ENCODE measurements around the gene PDE2A. TPM values are rescaled to one million over a fixed set of nuclear protein-coding genes. Genes with fewer than 3 reads are reported as not detected.

Gene PDE2A
- total RNA-seq, 2 experiments from 2014 or later: 0.26 to 0.37 TPM

DNA sequence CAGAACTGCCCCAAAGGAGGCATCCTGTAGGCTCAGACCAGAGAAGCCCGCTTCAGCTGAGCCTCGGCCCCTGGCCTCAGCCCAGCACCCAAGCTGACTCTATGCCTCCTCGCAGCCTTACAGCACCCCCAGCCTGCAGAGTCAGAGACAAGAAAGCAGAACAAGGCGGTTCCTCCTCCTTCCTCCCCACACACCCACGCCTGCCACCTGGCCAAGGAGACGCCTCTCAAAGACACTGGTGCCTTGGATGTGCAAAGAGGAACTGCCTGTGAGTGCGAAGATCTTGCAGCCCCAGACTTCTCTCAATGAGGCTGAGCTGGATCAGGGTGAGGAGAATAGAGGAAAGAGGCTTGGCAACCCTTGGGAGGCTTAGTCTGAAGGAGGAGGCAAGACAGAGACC lies 60.2 kb downstream of the PDE2A start:
- ATAC-seq (no peak), DNase-seq (no peak)
- Mint-ChIP-seq H3K27ac (no peak overlapping the region), H3K27me3 (ENCODE audit: low read depth) (peaks cover 41% of the 10 kb centered on the region), H3K36me3 (ENCODE audit: low read depth) (no peaks in the 10 kb centered on the region), H3K4me3 (no peak overlapping the region), H3K9me3 (ENCODE audit: insufficient read depth) (no peaks in the 10 kb centered on the region), H3K4me1 (ENCODE audit: low read depth) (peaks cover 22% of the 10 kb centered on the region)
- ChIA-PET CTCF (no interaction called here), POLR2A (no interaction called here)

DNA sequence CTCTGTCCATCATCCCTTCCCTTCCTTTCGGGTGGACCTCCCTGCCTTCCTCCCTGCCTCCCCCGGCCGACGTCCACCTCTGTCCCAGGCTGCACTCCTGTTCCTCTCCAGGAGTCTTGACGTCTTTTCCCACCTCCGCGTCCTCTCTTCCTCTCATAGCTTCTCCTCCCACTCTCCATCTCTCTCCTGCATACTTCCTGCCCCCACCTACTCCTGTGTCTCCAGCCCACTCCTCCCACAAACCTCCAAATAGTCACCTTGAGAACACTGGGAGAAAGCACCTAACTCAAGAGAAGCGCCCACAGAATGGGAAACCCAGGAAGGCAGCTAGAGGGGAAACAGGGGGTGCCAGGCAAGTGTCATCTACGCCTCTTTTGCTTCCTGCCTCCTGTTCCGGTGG lies 60.8 kb downstream of the PDE2A start:
- POLR2A ChIA-PET: no interaction called here
- Mint-ChIP-seq H3K9me3 (ENCODE audit: insufficient read depth) (no peaks in the 10 kb centered on the region), H3K27ac (no peak overlapping the region), H3K36me3 (ENCODE audit: low read depth) (no peaks in the 10 kb centered on the region), H3K4me1 (ENCODE audit: low read depth) (peaks cover 22% of the 10 kb centered on the region), H3K27me3 (ENCODE audit: low read depth) (peaks cover 41% of the 10 kb centered on the region), H3K4me3 (no peak overlapping the region)
- DNase-seq (no peak), ATAC-seq (no peak)
- CTCF ChIA-PET: no interaction called here

DNA sequence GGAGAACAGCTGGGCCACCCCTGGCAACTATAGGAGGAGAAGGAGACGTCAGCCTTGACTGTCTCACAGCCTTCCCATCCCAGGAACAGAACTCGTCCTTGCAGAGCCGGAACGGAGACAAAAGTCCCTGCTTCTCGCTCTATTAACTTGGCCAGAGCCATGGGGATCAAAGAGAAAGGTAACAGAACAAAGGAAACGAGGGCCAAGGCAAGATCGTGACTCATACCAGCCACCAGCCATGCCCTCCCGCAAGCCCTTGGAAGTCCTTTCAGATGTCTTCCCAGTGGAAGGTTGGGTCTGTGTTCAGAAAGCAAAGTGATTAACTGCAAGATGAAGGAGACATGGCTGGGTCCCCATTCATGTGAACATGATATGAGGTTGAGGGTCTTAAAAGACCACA lies 64.7 kb downstream of the PDE2A start:
- no peak overlapping the region for H3K27ac Mint-ChIP-seq
- DNase-seq: no peak
- H3K4me3 Mint-ChIP-seq: no peak overlapping the region
- peaks cover 27% of the 10 kb centered on the region for H3K4me1 Mint-ChIP-seq (ENCODE audit: low read depth)
- ChIA-PET POLR2A (no interaction called here), CTCF (interaction anchor here (0.7 to 10.9 kb wide), 6 partner anchors 12 to 141 kb away, joined by 3 to 104 read pairs (median 4); no protein-coding TSS in a partner anchor)
- ATAC-seq: no peak
- peaks cover 37% of the 10 kb centered on the region for H3K27me3 Mint-ChIP-seq (ENCODE audit: low read depth)
- H3K36me3 Mint-ChIP-seq (ENCODE audit: low read depth): no peaks in the 10 kb centered on the region
- no peaks in the 10 kb centered on the region for H3K9me3 Mint-ChIP-seq (ENCODE audit: insufficient read depth)

DNA sequence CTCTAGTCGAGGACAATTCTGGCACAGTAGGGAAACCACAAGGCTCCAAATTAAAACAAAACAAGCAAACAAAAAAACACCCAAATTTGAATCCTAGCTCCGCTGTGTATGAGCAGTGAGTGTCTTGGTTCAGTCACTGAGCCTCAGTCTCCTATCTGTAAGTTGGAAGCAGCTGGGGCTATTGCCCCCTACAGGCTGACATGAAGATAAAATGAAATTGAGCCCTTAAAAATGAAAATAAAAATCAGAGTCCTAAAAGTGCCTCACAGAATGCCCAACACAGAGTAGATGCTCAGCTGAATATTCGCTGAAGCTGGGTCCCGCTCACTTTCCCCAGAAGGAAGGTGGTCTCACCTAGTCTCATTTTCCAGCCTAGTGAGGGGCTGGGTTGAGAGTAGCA lies 65.2 kb downstream of the PDE2A start:
- peak; percentile 39 for DNase-seq
- CTCF ChIA-PET: interaction anchor here (0.6 to 10.9 kb wide), 12 partner anchors 9 to 140 kb away, joined by 3 to 104 read pairs (median 4); no protein-coding TSS in a partner anchor
- no peaks in the 10 kb centered on the region for H3K9me3 Mint-ChIP-seq (ENCODE audit: insufficient read depth)
- no peak overlapping the region for H3K27ac Mint-ChIP-seq
- H3K4me3 Mint-ChIP-seq: no peak overlapping the region
- H3K4me1 Mint-ChIP-seq (ENCODE audit: low read depth): peaks cover 24% of the 10 kb centered on the region
- POLR2A ChIA-PET: interaction anchor here (0.6 kb wide), 1 partner anchor 254 kb away, joined by 6 read pairs; no protein-coding TSS in a partner anchor
- peaks cover 38% of the 10 kb centered on the region for H3K27me3 Mint-ChIP-seq (ENCODE audit: low read depth)
- H3K36me3 Mint-ChIP-seq (ENCODE audit: low read depth): no peaks in the 10 kb centered on the region
- peak; percentile 57 for ATAC-seq

DNA sequence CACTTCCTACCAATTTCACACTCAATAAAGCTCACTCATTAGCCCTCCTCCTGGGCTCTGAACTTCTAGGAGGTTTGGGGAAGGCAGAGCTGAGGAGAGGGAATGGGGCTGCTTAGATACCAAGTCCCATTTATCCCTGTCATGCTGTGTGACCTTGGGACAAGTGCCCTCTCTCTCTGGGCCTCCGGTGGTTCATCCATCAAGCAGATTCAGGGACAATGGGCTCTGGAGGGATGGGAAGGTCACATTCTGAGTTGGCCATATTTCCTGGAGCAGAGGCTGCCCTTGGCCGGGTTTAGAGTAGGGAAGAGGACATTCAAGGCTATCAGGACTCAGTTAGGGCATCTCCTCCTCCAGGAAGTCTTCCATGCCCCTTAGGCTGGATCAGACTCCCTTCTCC lies 66.7 kb downstream of the PDE2A start:
- ATAC-seq (no peak), DNase-seq (no peak)
- Mint-ChIP-seq H3K4me1 (ENCODE audit: low read depth) (peaks cover 10% of the 10 kb centered on the region), H3K9me3 (ENCODE audit: insufficient read depth) (no peaks in the 10 kb centered on the region), H3K36me3 (ENCODE audit: low read depth) (no peaks in the 10 kb centered on the region), H3K27me3 (ENCODE audit: low read depth) (peaks cover 27% of the 10 kb centered on the region), H3K27ac (no peak overlapping the region), H3K4me3 (no peak overlapping the region)
- ChIA-PET POLR2A (no interaction called here), CTCF (interaction anchor here (1.1 to 10.9 kb wide), 7 partner anchors 9 to 136 kb away, joined by 3 to 104 read pairs (median 5); no protein-coding TSS in a partner anchor)

DNA sequence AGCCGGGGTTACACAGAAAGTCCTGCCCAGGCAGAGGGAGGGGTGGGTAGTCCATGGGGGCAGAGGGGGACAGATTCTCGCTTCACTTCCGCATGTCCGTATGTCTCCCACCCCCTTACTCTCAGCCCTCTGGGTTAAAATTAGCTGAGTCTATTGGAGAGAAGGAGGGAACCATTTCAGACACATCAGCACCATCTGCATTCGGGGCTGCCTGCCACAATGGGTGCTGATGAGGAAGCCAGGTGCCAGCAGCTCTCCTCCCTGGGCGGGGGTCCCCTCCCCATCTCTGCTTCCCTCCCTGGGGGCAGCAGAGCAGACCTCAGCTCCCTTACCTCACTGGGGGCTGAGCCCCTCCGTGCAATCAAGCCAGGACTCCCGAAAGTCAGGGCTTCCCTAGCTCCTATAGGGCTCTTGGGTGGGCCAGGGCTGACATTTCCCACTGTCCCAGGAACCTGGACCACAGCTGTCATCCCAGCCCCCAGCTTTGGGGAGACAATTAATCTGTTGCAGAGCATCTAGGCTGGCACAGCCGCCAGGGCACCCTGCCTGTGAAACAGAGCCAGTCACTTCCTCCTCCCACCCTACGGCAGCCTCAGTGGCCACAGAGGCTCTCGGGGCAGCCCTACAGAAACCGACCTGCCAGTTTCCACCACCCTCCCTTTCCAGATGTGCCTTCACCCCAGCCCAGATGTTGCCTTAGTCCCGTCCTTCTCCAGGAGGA lies 67.3 kb downstream of the PDE2A start:
- Mint-ChIP-seq H3K36me3 (ENCODE audit: low read depth) (no peaks in the 10 kb centered on the region), H3K9me3 (ENCODE audit: insufficient read depth) (no peaks in the 10 kb centered on the region), H3K27ac (no peak overlapping the region), H3K27me3 (ENCODE audit: low read depth) (peaks cover 23% of the 10 kb centered on the region), H3K4me1 (ENCODE audit: low read depth) (peaks cover 6% of the 10 kb centered on the region), H3K4me3 (no peak overlapping the region)
- CTCF ChIA-PET: interaction anchor here (1.1 to 10.9 kb wide), 5 partner anchors 9 to 136 kb away, joined by 3 to 104 read pairs (median 8); no protein-coding TSS in a partner anchor
- POLR2A ChIA-PET: no interaction called here
- ATAC-seq (no peak), DNase-seq (no peak)

DNA sequence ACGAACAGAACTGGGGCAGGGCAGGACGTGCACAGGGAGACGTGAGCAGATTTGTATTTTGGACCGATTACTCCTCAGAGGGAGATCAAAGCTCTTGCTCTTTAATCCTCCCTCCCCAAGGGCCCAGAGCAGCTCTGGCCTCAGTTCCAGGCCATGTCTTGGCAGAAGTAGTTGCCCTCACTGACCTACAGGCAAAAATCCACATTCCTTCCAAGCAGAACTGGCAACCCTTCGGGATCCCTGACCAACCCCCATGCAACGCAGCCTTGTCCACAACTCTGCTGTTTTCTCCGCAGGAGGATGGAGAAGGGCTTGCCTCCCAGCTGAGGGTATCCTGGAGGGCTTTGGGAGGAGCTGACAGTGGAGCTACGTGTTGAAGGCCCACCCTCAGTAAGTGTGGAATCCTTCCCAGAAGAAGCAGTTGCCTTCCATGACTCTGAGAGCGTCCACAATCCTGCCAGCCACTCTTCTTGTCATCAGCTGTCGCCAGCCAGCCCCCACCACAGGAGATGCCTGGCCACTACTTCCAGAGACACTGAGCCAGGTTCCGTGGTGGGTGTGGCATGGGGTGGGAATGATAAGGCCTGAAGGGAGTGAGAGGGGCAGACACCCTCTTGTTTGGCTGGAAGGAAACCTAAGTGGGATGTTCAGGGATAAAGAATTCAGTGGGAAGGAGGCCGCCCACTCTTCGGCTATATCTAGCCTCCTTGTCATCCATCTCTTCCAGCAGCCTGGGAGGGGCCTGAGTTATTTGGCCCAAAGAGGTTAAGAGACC lies 68.1 kb downstream of the PDE2A start:
- CTCF ChIA-PET: interaction anchor here (1.9 to 10.9 kb wide), 2 partner anchors 18 to 135 kb away, joined by 8 to 104 read pairs; no protein-coding TSS in a partner anchor
- Mint-ChIP-seq H3K9me3 (ENCODE audit: insufficient read depth) (no peaks in the 10 kb centered on the region), H3K36me3 (ENCODE audit: low read depth) (no peaks in the 10 kb centered on the region), H3K4me3 (no peak overlapping the region), H3K27me3 (ENCODE audit: low read depth) (peaks cover 16% of the 10 kb centered on the region), H3K4me1 (ENCODE audit: low read depth) (peaks cover 5% of the 10 kb centered on the region), H3K27ac (no peak overlapping the region)
- no peak for ATAC-seq
- POLR2A ChIA-PET: no interaction called here
- DNase-seq: no peak

DNA sequence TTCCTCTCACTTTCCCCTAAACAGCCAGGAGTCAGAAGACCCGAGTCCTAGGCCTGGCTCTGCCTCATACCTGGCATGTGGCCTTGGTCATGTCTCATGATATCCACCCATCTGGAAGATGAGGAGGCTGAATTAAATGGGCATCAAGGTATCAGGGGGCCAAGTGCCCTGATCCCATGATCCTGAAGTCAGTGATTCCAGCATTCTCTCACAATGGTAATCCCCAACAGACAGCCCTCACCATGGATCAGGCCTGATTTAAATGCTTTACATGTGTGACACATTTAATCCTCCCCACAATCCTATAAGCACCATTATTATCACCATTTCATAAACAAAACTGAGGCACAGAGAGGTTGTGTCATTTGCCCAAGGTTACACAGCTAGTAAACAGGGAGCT lies 70.0 kb downstream of the PDE2A start:
- DNase-seq (no peak), ATAC-seq (no peak)
- ChIA-PET CTCF (interaction anchor here (10.9 kb wide), 1 partner anchor 16 kb away, joined by 104 read pairs; no protein-coding TSS in a partner anchor), POLR2A (no interaction called here)
- Mint-ChIP-seq H3K4me1 (ENCODE audit: low read depth) (peaks cover 5% of the 10 kb centered on the region), H3K27me3 (ENCODE audit: low read depth) (peaks cover 12% of the 10 kb centered on the region), H3K36me3 (ENCODE audit: low read depth) (no peaks in the 10 kb centered on the region), H3K4me3 (no peak overlapping the region), H3K27ac (no peak overlapping the region), H3K9me3 (ENCODE audit: insufficient read depth) (no peaks in the 10 kb centered on the region)

DNA sequence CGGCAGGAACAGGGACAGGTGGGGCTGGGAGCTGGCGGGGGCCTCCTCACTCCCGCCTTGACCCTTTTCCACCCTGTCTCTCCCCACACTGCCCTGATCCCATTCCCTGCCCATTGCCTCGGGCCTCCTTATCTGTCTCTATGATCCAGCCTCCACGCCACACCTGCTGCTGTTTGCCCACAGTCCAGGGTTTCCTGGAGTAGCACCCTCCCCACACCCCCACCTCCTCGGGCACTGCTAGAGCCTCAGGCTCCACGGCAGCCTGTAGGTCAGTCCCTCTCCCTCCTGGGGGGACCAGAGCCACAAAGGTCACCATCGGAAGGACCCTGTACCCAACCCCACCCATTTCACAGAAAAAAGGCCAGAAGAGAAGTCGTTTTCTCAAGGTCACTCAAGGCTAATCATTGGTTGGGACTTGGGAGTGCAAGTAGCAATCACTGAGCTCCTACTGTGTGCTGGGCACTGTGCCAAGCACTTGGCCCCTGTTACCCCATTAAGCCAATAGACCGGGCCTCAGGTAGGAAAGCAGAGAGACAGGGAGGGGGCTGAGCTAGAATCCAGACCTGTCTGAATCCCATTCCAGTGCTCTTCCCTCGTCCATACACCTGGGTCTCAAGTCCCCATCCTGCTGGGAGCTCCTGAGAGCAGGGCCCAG lies 71.8 kb downstream of the PDE2A start:
- no peaks in the 10 kb centered on the region for H3K36me3 Mint-ChIP-seq (ENCODE audit: low read depth)
- H3K27ac Mint-ChIP-seq: no peak overlapping the region
- ChIA-PET POLR2A (no interaction called here), CTCF (interaction anchor here (1.1 to 10.9 kb wide), 3 partner anchors 9 to 131 kb away, joined by 3 to 104 read pairs (median 3); no protein-coding TSS in a partner anchor)
- peaks cover 11% of the 10 kb centered on the region for H3K27me3 Mint-ChIP-seq (ENCODE audit: low read depth)
- H3K4me3 Mint-ChIP-seq: no peak overlapping the region
- no peaks in the 10 kb centered on the region for H3K9me3 Mint-ChIP-seq (ENCODE audit: insufficient read depth)
- no peak for ATAC-seq
- peaks cover 4% of the 10 kb centered on the region for H3K4me1 Mint-ChIP-seq (ENCODE audit: low read depth)
- no peak for DNase-seq

DNA sequence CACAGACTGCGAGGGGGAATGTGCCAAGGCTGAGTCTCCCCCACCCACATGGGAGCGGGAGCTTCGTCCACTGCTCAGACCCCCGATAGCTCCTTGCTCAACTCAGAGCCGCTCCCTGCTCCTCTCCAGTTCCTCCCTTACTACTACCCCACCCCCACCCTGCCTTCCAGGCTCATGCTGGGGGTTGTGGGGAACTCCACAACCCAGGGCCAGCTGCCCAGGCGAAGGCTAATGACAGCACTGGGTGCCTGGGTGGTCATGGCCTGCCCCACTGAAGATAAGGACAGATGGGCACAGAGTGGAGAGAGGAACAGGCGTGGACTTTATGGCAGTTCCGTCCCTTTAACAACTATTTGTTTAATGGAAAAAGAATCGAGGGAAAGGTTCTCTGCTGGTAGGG lies 73.7 kb downstream of the PDE2A start:
- ChIA-PET CTCF (interaction anchor here (1.8 kb wide), 1 partner anchor 11 kb away, joined by 7 read pairs; no protein-coding TSS in a partner anchor), POLR2A (no interaction called here)
- Mint-ChIP-seq H3K27ac (no peak overlapping the region), H3K4me1 (ENCODE audit: low read depth) (peaks cover 2% of the 10 kb centered on the region), H3K27me3 (ENCODE audit: low read depth) (peaks cover 14% of the 10 kb centered on the region), H3K36me3 (ENCODE audit: low read depth) (no peaks in the 10 kb centered on the region), H3K9me3 (ENCODE audit: insufficient read depth) (no peaks in the 10 kb centered on the region), H3K4me3 (no peak overlapping the region)
- DNase-seq (no peak), ATAC-seq (no peak)

DNA sequence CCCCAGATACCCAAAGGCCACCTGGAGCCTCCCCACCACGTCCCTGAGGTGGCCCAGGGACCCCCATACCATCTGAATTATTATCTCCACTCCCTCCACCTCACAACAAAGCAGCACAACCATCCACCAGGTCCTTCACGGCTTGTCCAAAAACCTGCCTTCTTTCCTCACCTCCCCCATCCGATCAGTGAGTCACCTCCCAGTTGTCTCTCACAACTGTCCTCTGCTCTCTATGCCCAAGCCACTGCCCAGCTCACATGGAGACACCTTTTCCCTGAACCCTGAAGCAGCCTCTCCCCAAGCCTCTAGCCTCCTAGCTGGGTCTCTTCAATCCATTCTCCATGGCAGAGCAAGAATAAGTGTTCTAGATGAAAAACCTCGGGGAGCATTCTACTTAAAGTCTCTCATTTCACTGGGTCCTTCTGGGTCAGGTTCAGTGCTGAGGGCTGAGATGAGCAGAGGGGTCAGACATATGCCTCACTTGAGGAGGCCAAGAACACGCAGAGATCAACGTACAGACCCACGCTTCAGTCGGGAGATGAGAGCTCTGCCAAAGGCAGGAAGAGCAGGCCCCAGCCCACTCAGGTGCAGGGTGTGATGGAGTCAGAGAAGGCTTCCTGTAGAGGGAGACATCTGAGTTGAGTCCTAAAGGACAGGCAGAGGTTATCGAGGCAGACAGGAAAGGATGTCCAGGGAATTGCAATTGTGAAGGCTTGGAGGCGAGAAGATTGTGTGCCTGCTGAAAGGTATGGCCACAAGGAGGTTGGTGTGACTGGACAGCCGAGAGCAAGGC lies 74.7 kb downstream of the PDE2A start:
- Mint-ChIP-seq H3K4me3 (no peak overlapping the region), H3K9me3 (ENCODE audit: insufficient read depth) (no peaks in the 10 kb centered on the region), H3K4me1 (ENCODE audit: low read depth) (peaks cover 2% of the 10 kb centered on the region), H3K27ac (no peak overlapping the region), H3K36me3 (ENCODE audit: low read depth) (no peaks in the 10 kb centered on the region), H3K27me3 (ENCODE audit: low read depth) (peaks cover 14% of the 10 kb centered on the region)
- ATAC-seq (no peak), DNase-seq (no peak)
- ChIA-PET CTCF (interaction anchor here (1.1 to 1.9 kb wide), 5 partner anchors 10 to 69 kb away, joined by 3 to 7 read pairs (median 4); no protein-coding TSS in a partner anchor), POLR2A (no interaction called here)

Measured in activated CD8-positive, alpha-beta T cell treated with anti-CD3 and anti-CD28 coated beads, Interleukin-2, amount 10 ng/mL, durations not matched to agents 7 days and 5 days (primary cell).